Astrocyte (in vitro differentiated cells and primary cell): ENCODE measurements around the gene BROX.

Source experiments
- EZH2 ChIP-seq: IDR thresholded peaks from 2 replicates; pipeline ENCODE4 v1.6.1; 2012; ENCODE audit warnings: mild to moderate bottlenecking, low read length, inconsistent platforms; ENCODE audit not compliant: insufficient read depth
- TF ChIP-seq, protein P1 (sequence below): IDR thresholded peaks from 2 replicates; pipeline ENCODE4 v1.5.1; 2011; ENCODE audit warnings: low read depth, mild to moderate bottlenecking, inconsistent platforms, low read length, moderate library complexity; ENCODE audit not compliant: insufficient read depth

DNA sequence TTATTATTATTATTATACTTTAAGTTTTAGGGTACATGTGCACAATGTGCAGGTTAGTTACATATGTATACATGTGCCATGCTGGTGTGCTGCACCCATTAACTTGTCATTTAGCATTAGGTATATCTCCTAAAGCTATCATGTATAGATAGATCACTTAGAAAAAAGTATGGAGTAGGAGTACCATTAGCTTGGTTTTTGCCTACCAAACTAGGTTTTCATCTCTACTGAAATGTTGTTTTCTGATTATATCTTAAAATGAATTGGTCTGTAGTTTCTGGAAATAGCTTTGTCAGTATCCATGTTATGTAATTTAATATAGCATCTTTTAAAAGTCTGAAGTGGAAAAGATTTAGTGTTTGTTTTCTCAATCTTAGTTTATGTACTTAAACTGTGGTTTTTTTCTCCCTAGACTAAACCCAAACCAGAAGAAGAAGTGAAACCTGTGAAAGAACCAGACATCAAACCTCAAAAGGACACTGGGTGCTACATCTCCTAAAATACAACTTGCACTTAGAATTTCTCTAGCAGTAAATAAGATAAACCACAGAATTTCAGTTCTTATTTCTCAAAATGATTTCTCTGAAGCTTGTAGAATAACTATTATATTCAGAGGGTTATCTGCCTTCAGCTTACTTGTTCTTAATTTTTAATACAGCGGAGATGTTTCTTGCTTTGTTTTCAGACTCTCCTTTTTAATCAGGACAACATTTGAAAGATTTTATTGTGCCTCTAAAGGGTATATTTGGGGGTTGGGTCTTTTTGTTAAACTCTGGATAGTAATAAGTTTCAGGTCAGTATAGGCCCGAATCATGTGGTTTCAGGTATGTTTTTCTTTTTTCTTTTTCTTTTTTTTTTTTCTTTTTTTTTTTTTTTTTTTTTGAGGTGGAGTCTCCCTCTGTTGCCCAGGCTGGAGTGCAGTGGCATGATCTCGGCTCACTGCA, 20.1 kb downstream of the BROX start:
- TF ChIP-seq, protein P1, sequence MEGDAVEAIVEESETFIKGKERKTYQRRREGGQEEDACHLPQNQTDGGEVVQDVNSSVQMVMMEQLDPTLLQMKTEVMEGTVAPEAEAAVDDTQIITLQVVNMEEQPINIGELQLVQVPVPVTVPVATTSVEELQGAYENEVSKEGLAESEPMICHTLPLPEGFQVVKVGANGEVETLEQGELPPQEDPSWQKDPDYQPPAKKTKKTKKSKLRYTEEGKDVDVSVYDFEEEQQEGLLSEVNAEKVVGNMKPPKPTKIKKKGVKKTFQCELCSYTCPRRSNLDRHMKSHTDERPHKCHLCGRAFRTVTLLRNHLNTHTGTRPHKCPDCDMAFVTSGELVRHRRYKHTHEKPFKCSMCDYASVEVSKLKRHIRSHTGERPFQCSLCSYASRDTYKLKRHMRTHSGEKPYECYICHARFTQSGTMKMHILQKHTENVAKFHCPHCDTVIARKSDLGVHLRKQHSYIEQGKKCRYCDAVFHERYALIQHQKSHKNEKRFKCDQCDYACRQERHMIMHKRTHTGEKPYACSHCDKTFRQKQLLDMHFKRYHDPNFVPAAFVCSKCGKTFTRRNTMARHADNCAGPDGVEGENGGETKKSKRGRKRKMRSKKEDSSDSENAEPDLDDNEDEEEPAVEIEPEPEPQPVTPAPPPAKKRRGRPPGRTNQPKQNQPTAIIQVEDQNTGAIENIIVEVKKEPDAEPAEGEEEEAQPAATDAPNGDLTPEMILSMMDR, result no peak
- no peak for TF ChIP-seq EZH2
